Heart right ventricle (tissue), 16 donors: ENCODE data around the gene ABCC8. TPM values are rescaled to one million over a fixed set of nuclear protein-coding genes. Genes with fewer than 3 reads are reported as not detected.

ENCODE experiments used
- ATAC-seq, 8 donors: fragments of 200-7000 bp; cut with Tn5 transposase; one replicate each; pipeline ENCODE4 v1.9.1; 2020; ENCODE audit warnings: mild to moderate bottlenecking in 8 of 8, moderate library complexity in 8 of 8, moderate number of reproducible peaks in 1 of 8
- DNase-seq, 2 donors: peaks; one replicate each; pipeline ENCODE4 v3.0.0-alpha.2; 2020
- H3K27ac ChIP-seq, 10 donors: fragments of 200-600 bp; sonication (generic) in 2 of 10; one replicate each; pipeline versions ENCODE4 v1.5.0 to v1.8.0; 2020 to 2022; ENCODE audit warnings: mild to moderate bottlenecking in 3 of 10
- H3K27me3 ChIP-seq, 7 donors: fragments of 200-600 bp; one replicate each; pipeline ENCODE4 v1.8.0; 2021 to 2022; ENCODE audit warnings: mild to moderate bottlenecking in 2 of 7
- H3K36me3 ChIP-seq, 9 donors: fragments of 200-600 bp; sonication (generic) in 1 of 9; one replicate each; pipeline versions ENCODE4 v1.5.0 to v1.8.0; 2020 to 2022; ENCODE audit warnings: mild to moderate bottlenecking in 2 of 9
- H3K4me1 ChIP-seq, 9 donors: fragments of 200-600 bp; sonication (generic) in 1 of 9; one replicate each; pipeline versions ENCODE4 v1.5.0 to v1.8.0; 2020 to 2022; ENCODE audit warnings: mild to moderate bottlenecking in 4 of 9
- H3K4me3 ChIP-seq, 10 donors: fragments of 200-600 bp; sonication (generic) in 2 of 10; one replicate each; pipeline versions ENCODE4 v1.5.0 to v1.8.0; 2020 to 2022; ENCODE audit warnings: mild to moderate bottlenecking in 7 of 10, moderate library complexity in 2 of 10
- H3K9me3 ChIP-seq, 11 donors: fragments of 200-600 bp in 10 of 11; sonication (generic) in 2 of 11; one replicate each; pipeline versions ENCODE4 v1.5.0 to v1.8.0; 2013 to 2022; ENCODE audit warnings: mild to moderate bottlenecking in 2 of 11, control low read depth in 1 of 11, moderate library complexity in 1 of 11
- WGBS, 2 donors: extraction: QIAGEN DNeasy Blood & Tissue Kit; methylation state at CpG; one replicate each; pipeline ENCODE4 v1.1.7; 2013; ENCODE audit warnings: inconsistent platforms in 1 of 2; 5-methylcytosine and 5-hydroxymethylcytosine counted together
- intact Hi-C, 10 donors: fragments of 100-400 bp; cut with DNase I; formaldehyde crosslinking; loops; one replicate each; pipeline versions ENCODE4 v1.11.1 to v1.14.2; 2022
- polyA plus RNA-seq, 2 donors: library from polyadenylated mRNA; stranded (reverse); fragments of 200-250 nt; gene quantifications; one replicate each; pipeline ENCODE4 v1.2.3, GENCODE V29; 2013
- total RNA-seq, 10 donors: library from RNA; stranded (reverse); fragmentation: NEBNext Ultra II Directional in 3 of 10; extraction: Animal tissue kit (Norgen Biotek cat#: 25700) in 3 of 10; gene quantifications; one replicate each; pipeline versions ENCODE4 v1.2.1 to v1.2.4, GENCODE V29; 2021 to 2023
- TF ChIP-seq, protein P1 (sequence below), 9 donors: fragments of 200-600 bp; sonication (generic) in 2 of 9; IDR thresholded peaks; one replicate each; pipeline versions ENCODE4 v1.5.0 to v1.8.0; 2021 to 2022; ENCODE audit warnings: antibody characterized with exemption in 9 of 9, mild to moderate bottlenecking in 5 of 9, moderate library complexity in 1 of 9
- donor health status: Arrhythmogenic right ventricular cardiomyopathy.
- donor health status: ischemic (EF 13 %, LVEDD 7.1; RV severe dilation, severe dysfunction).
- donor health status: healthy with polysubstance abuse.
- donor health status: DM: no; HTN: yes; CAD: no.
- donor health status: DM: no; HTN: no; CAD: no.
- donor health status: ischemic (EF 25% LVEDD 6.9; RV normal size, moderate dysfunction).
- donor health status: ischemic (EF 25% LVEDD 5.7; RV mildly dilated, moderate dysfunction).
- donor health status: healthy.
- donor health status: DM: yes; HTN: yes; CAD: no.
- donor health status: Ischemic cardiomyopathy.
- donor health status: ischemic (EF 35%, LVEDD 5.7; RV mildly dilated, moderate dysfunction).
- donor health status: nonischemic (EF 11% LVEDD 7.7; RV severe dilation, severe dysfunction).
- donor health status: DM: yes; HTN: yes; CAD: no.
- donor health status: PGD.
- donor health status: ischemic (EF 29% LVEDD 5.4; RV normal size, mild dysfunction).
- donor health status: nonischemic (EF 23%, LVEDD 6.1; RV moderate dilation, normal function).

Gene ABCC8
- total and polyA plus RNA-seq, 12 donors, result 0.47 to 8.6 (median 4.9) TPM

- DNase-seq (no peak), ATAC-seq (no peak)
- intact Hi-C loops, result loop anchor here in 7 of 10 donors (1.0 to 10.0 kb wide), 5 partner anchors 122 to 282 kb away; no protein-coding TSS in a partner anchor
- Histone ChIP-seq H3K4me3 (no peak overlapping the region), H3K27ac (no peak overlapping the region), H3K36me3 (no peaks in the 10 kb centered on the region), H3K27me3 (peaks cover 0 to 5% (median 0%) of the 10 kb centered on the region in 7 donors), H3K4me1 (peaks cover 0 to 27% (median 13%) of the 10 kb centered on the region in 9 donors), H3K9me3 (no peaks in the 10 kb centered on the region)
- TF ChIP-seq, protein P1, sequence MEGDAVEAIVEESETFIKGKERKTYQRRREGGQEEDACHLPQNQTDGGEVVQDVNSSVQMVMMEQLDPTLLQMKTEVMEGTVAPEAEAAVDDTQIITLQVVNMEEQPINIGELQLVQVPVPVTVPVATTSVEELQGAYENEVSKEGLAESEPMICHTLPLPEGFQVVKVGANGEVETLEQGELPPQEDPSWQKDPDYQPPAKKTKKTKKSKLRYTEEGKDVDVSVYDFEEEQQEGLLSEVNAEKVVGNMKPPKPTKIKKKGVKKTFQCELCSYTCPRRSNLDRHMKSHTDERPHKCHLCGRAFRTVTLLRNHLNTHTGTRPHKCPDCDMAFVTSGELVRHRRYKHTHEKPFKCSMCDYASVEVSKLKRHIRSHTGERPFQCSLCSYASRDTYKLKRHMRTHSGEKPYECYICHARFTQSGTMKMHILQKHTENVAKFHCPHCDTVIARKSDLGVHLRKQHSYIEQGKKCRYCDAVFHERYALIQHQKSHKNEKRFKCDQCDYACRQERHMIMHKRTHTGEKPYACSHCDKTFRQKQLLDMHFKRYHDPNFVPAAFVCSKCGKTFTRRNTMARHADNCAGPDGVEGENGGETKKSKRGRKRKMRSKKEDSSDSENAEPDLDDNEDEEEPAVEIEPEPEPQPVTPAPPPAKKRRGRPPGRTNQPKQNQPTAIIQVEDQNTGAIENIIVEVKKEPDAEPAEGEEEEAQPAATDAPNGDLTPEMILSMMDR (IDR thresholded peaks at IDR 0.05), result no peak
- WGBS, 2 donors, result 85% methylated on average over 6 of the region's 6 CpGs
These were observed 29.7 kb upstream of the ABCC8 start for GRCh38 chr11:17506314-17506713.

DNA sequence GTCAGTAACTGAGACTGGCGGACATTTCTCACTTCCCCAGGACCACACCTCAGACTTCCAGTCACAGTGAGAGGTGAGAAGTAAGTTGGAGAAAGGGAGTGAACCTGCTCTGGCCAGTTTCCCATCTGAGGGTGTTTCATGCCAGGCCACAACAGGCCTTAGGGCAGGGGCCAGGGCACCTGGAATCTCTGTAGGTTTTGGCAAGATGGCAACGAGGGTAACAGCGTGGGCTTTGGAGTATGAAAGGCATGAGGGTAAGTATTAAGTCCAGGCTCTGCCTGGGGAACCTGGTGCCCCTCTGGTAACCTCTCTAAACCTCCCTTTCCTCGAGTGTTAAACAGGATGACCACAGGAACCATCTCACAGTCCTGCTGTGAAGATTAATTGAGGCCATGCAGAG is 28.5 kb upstream of the ABCC8 start:
- Histone ChIP-seq H3K9me3 (no peaks in the 10 kb centered on the region), H3K4me1 (peaks cover 0 to 27% (median 13%) of the 10 kb centered on the region in 9 donors), H3K36me3 (no peaks in the 10 kb centered on the region), H3K27ac (no peak overlapping the region), H3K4me3 (no peak overlapping the region), H3K27me3 (peaks cover 0 to 4% (median 0%) of the 10 kb centered on the region in 7 donors)
- intact Hi-C loops, result loop anchor here in 9 of 10 donors (1.0 to 10.0 kb wide), 6 partner anchors 23 to 280 kb away; no protein-coding TSS in a partner anchor
- 81 to 84% methylated on average over 4 of the region's 4 CpGs for WGBS, 2 donors
- DNase-seq, result no peak
- TF ChIP-seq, protein P1 (IDR thresholded peaks at IDR 0.05), result no peak
- no peak for ATAC-seq

GRCh38 chr11:17504330-17505107 is 27.9 kb upstream of the ABCC8 start:
- peak; percentile 50 to 84 (median 70) for ATAC-seq
- TF ChIP-seq, protein P1 (IDR thresholded peaks at IDR 0.05), result peak; percentile 81 to 94 (median 90)
- Histone ChIP-seq H3K27me3 (peaks cover 0 to 10% (median 0%) of the 10 kb centered on the region in 7 donors), H3K4me3 (no peak overlapping the region), H3K9me3 (no peaks in the 10 kb centered on the region), H3K4me1 (peaks cover 0 to 27% (median 13%) of the 10 kb centered on the region in 9 donors), H3K36me3 (no peaks in the 10 kb centered on the region), H3K27ac (no peak overlapping the region)
- 31 to 33% methylated on average over 9 of the region's 9 CpGs for WGBS, 2 donors
- intact Hi-C loops, result loop anchor here (1.0 to 10.0 kb wide), 9 partner anchors 22 to 280 kb away; no protein-coding TSS in a partner anchor
- peak; percentile 77 for DNase-seq

DNA sequence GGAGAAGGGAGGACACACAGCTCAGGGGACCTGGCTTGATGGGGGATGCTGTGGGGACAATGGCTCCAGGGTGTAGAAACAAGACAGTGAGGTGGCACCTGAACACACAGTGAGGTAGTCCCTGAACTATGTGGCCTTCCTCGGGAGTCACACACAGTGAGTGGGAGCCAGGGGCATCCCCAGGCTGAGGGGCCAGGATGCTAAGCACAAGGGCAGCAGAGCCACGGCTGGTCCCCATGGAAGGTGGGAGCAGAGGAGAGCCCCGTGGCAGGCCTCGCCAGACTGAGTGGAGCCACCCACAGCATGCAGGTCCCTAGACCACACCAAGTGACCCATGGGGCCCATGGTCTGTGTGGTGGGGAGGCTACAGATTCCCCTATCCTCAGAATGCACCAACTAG is 26.0 kb upstream of the ABCC8 start:
- Histone ChIP-seq H3K9me3 (no peaks in the 10 kb centered on the region), H3K4me1 (peaks cover 0 to 12% (median 2%) of the 10 kb centered on the region in 9 donors), H3K27me3 (peaks cover 0 to 11% (median 0%) of the 10 kb centered on the region in 7 donors), H3K4me3 (no peak overlapping the region), H3K27ac (no peak overlapping the region), H3K36me3 (no peaks in the 10 kb centered on the region)
- DNase-seq (no peak), ATAC-seq (no peak)
- 86 to 91% methylated on average over 4 of the region's 4 CpGs for WGBS, 2 donors
- intact Hi-C loops, result loop anchor here in 5 of 10 donors (5.0 to 10.0 kb wide), 4 partner anchors 268 to 278 kb away; no protein-coding TSS in a partner anchor
- TF ChIP-seq, protein P1 (IDR thresholded peaks at IDR 0.05), result no peak
